Astrocyte (in vitro differentiated cells and primary cell): ENCODE data around the gene NBPF26. TPM values are rescaled to one million over a fixed set of nuclear protein-coding genes. Genes with fewer than 3 reads are reported as not detected.
"Not testable (repeated sequence)": the region's sequence is repeated elsewhere in the genome, so short reads cannot be mapped to it uniquely, and the experiment has no call there.

Source experiments
- DNase-seq: peaks from one replicate; pipeline ENCODE4 v3.0.0-alpha.2; 2010; ENCODE audit warnings: low read depth
- FAIRE-seq: peaks from 2 replicates; lab custom pipeline; 2011; peaks lifted over from hg19 to GRCh38; lab: Jason Lieb, UNC
- H2AFZ ChIP-seq: 2 replicates; pipeline ENCODE4 v1.6.0; 2012; ENCODE audit warnings: low read depth, low read length, inconsistent platforms
- H3K27ac ChIP-seq: 2 replicates; pipeline ENCODE4 v1.5.1; 2011; ENCODE audit warnings: low read depth, low read length, inconsistent platforms
- H3K27me3 ChIP-seq: 2 replicates; pipeline ENCODE4 v1.6.0; 2011; ENCODE audit warnings: low read length, inconsistent platforms; ENCODE audit not compliant: insufficient read depth
- H3K36me3 ChIP-seq: 2 replicates; pipeline ENCODE4 v1.5.1; 2011; ENCODE audit warnings: low read length, inconsistent platforms; ENCODE audit not compliant: insufficient read depth
- H3K4me1 ChIP-seq: 2 replicates; pipeline ENCODE4 v1.5.1; 2011; ENCODE audit warnings: low read length, inconsistent platforms; ENCODE audit not compliant: insufficient read depth
- H3K4me2 ChIP-seq: 2 replicates; pipeline ENCODE4 v1.6.0; 2012; ENCODE audit warnings: low read length, inconsistent platforms
- H3K4me3 ChIP-seq: 2 replicates; pipeline ENCODE4 v1.5.1; 2011; ENCODE audit warnings: low read depth, mild to moderate bottlenecking, low read length, inconsistent platforms; ENCODE audit not compliant: insufficient read depth
- H3K79me2 ChIP-seq: 2 replicates; pipeline ENCODE4 v1.6.0; 2012; ENCODE audit warnings: mild to moderate bottlenecking, low read length, inconsistent platforms; ENCODE audit not compliant: insufficient read depth
- H3K9ac ChIP-seq: 2 replicates; pipeline ENCODE4 v1.6.0; 2012; ENCODE audit warnings: mild to moderate bottlenecking, low read length, inconsistent platforms
- H3K9me3 ChIP-seq: 2 replicates; pipeline ENCODE4 v1.5.1; 2012; ENCODE audit warnings: low read depth, mild to moderate bottlenecking, low read length, inconsistent platforms; ENCODE audit not compliant: insufficient read depth
- H4K20me1 ChIP-seq: 2 replicates; pipeline ENCODE4 v1.6.0; 2012; ENCODE audit warnings: low read length, inconsistent platforms; ENCODE audit not compliant: insufficient read depth
- H3K27ac Mint-ChIP-seq: one replicate; pipeline ENCODE4 v1.8.0; 2021; ENCODE audit warnings: mild to moderate bottlenecking, mixed read lengths; ENCODE audit not compliant: unreplicated experiment
- H3K27me3 Mint-ChIP-seq: one replicate; pipeline ENCODE4 v1.8.0; 2021; ENCODE audit warnings: low read depth, mixed read lengths; ENCODE audit not compliant: unreplicated experiment
- H3K36me3 Mint-ChIP-seq: one replicate; pipeline ENCODE4 v1.8.0; 2021; ENCODE audit warnings: low read depth, mixed read lengths; ENCODE audit not compliant: unreplicated experiment
- H3K4me1 Mint-ChIP-seq: one replicate; pipeline ENCODE4 v1.8.0; 2021; ENCODE audit warnings: low read depth, mixed read lengths; ENCODE audit not compliant: unreplicated experiment
- H3K4me3 Mint-ChIP-seq: one replicate; pipeline ENCODE4 v1.8.0; 2021; ENCODE audit warnings: mild to moderate bottlenecking, moderate library complexity, mixed read lengths; ENCODE audit not compliant: unreplicated experiment
- H3K9me3 Mint-ChIP-seq: one replicate; pipeline ENCODE4 v1.8.0; 2021; ENCODE audit warnings: mild to moderate bottlenecking, mixed read lengths; ENCODE audit not compliant: unreplicated experiment
- total RNA-seq: library from RNA; stranded (reverse); gene quantifications from 2 replicates; pipeline ENCODE4 v1.2.1, GENCODE V29; 2021

Gene NBPF26
- total RNA-seq, 1 donor from 2014 or later, result 24.6 TPM

DNA sequence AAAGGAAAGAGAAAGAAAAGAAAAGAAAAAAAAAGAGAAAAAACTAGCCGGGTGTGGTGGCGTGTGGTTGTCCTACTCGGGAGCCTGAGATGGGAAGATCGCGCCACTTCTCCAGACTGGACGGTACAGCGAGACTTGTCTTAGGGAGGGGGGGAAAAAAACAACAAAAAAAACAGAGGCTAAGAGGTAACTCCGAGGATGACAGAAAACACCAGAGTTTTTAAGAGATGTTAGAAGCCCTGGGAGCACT is 126.5 kb downstream of the NBPF26 start:
- peak overlapping the region; percentile 66 for H3K27ac Mint-ChIP-seq
- not testable (repeated sequence) for H3K4me1 Mint-ChIP-seq, H3K36me3 ChIP-seq, H3K9me3 ChIP-seq, FAIRE-seq, H3K36me3 Mint-ChIP-seq, H3K9me3 Mint-ChIP-seq, H3K4me3 Mint-ChIP-seq, H3K4me1 ChIP-seq, H3K27ac ChIP-seq, H4K20me1 ChIP-seq, H3K4me3 ChIP-seq, H2AFZ ChIP-seq, H3K4me2 ChIP-seq, H3K27me3 Mint-ChIP-seq, H3K79me2 ChIP-seq, H3K27me3 ChIP-seq, H3K9ac ChIP-seq
- peak; percentile 80 for DNase-seq

DNA sequence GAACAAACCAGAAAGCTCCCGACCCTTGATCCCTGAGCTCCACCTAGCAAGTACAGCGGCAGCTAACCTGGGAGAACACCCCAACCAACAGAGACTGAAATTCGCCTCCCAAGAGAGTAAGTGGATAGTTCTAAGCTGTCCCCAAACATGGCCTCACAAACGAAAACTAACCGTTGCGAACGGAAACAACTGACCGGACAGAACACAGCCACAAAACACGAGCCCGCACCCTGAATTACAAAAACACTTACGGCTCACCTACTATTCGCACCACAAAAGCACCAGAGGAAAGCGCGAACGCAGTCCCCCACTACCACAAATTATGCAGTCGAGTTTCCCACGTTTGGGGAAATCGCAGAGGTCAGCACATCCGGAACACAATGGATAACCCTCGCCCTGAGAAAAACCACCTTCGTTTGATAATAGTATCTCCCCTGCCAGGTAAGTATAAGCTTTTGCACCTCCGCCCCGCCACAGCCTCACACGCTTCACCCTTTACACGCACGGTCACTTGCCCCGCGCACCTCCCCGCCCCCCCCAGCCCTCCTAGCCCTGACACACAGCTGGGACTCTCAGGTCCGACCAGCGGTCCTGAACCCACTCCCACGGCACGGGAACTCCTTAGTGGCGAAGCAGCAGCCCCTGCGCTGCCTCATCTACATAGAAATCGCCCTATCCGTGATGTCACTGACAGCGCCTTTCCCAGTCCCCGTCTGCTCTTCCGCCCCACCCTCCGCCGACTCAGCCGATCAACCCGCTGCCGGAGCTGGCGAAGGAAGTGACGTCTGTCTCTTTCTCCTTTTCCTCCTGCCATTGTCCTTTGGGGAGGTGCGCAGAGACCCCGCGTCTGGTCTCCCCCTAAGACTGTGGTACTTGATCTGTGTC is 127.0 kb downstream of the NBPF26 start:
- not testable (repeated sequence) for H3K9me3 Mint-ChIP-seq, H3K27me3 ChIP-seq, H3K27me3 Mint-ChIP-seq, H3K4me1 ChIP-seq, H3K4me1 Mint-ChIP-seq, H3K27ac ChIP-seq, H3K9ac ChIP-seq, H3K9me3 ChIP-seq, H3K36me3 ChIP-seq, FAIRE-seq, H3K79me2 ChIP-seq, H2AFZ ChIP-seq, H3K36me3 Mint-ChIP-seq, H4K20me1 ChIP-seq
- Mint-ChIP-seq H3K27ac (peak overlapping the region; percentile 90), H3K4me3 (peak overlapping the region; percentile 77)
- peak overlapping the region; percentile 36 for H3K4me2 ChIP-seq
- H3K4me3 ChIP-seq, result peak overlapping the region; percentile 23
- DNase-seq, result peak; percentile 97

DNA sequence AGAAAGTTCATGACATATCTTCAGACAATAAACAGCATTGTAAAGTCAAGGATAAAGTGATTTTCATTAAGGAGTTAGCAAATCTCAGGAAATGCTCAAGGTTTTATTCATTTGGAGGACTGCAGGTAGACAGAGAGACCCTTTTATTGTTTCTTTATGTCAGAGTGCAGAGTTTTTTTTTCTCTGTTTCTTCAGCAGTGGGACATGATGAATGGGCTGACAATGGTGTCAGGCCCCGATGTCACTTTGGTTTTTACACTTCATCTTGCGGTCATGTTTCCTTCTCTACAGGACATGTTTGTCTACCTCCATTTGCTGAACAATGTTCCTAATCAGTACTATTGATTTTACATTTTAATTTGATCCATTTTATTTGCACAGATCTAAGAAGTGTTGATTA is 134.4 kb downstream of the NBPF26 start:
- not testable (repeated sequence) for H3K4me2 ChIP-seq

DNA sequence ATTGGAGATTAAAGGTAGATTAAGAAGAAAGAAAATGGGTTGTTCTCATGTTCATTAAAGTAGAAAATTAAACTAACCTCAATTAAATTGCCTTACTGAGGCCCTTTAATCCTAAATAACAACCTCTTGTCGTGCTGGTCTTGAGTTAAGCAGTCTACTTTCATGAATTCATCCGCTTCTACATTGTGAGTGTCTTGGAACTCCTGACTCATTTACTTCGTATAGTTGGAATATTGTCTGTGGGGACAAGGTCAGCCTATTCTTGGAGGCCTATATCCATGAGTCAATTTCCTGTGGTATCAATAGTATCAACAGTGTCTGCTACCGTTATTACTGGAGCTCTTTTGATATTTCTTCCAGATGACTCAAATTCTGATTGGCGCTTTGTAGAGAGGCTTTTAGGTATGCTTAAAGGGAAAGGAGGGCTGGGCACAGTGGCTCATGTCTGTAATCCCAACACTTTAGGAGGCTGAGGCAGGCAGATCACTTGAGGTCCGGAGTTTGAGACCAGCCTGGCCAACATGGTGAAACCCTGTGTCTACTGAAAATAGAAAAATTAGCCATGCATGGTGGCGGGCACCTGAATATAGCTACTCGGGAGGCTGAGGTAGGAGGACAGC is 136.0 kb downstream of the NBPF26 start:
- H3K27me3 Mint-ChIP-seq, H3K27ac ChIP-seq, H3K36me3 ChIP-seq, H3K9me3 ChIP-seq, H3K4me3 ChIP-seq, H3K4me3 Mint-ChIP-seq, H3K27me3 ChIP-seq, FAIRE-seq, H3K4me2 ChIP-seq, H3K36me3 Mint-ChIP-seq, H3K9ac ChIP-seq, H3K27ac Mint-ChIP-seq, H3K9me3 Mint-ChIP-seq, H3K4me1 Mint-ChIP-seq, H3K79me2 ChIP-seq, H2AFZ ChIP-seq, H4K20me1 ChIP-seq, H3K4me1 ChIP-seq: not testable (repeated sequence)
- DNase-seq, result peak; percentile 70

More for the DNA sequence above, 134.4 kb downstream of the NBPF26 start:
- not testable (repeated sequence) for H3K79me2 ChIP-seq, H3K9ac ChIP-seq, FAIRE-seq, H3K9me3 Mint-ChIP-seq, H3K4me3 Mint-ChIP-seq, H4K20me1 ChIP-seq, H3K27ac Mint-ChIP-seq, H3K4me1 ChIP-seq, H3K4me3 ChIP-seq, DNase-seq, H3K27me3 ChIP-seq, H3K4me1 Mint-ChIP-seq, H3K36me3 Mint-ChIP-seq, H2AFZ ChIP-seq, H3K9me3 ChIP-seq, H3K27ac ChIP-seq, H3K27me3 Mint-ChIP-seq, H3K36me3 ChIP-seq

DNA sequence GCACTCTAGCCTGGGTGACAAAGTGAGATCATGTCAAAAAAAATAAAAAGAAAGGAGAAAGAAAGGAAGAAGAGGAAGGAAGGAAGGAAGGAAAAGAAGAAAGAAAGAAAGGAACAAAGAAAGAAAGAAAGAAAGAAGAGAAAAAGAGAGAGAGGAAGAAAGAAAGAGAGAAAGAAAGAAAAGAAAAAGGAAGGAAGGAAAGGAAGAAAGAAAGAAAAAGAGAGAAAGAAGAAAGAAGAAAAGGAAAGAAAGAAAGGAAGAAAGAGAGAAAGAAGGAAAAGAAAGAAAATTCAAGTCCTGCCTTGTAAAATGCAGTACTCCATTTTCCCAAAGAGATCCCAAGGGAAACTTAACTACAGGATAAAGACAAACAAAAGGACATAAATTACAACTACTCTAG is 154.5 kb downstream of the NBPF26 start:
- not testable (repeated sequence) for H3K4me3 ChIP-seq, H3K4me3 Mint-ChIP-seq, H3K36me3 ChIP-seq, H2AFZ ChIP-seq, H3K4me1 ChIP-seq, H3K4me1 Mint-ChIP-seq, H3K27me3 ChIP-seq, H3K27ac Mint-ChIP-seq, H3K9me3 Mint-ChIP-seq, FAIRE-seq, H3K36me3 Mint-ChIP-seq, H3K27me3 Mint-ChIP-seq, DNase-seq, H3K27ac ChIP-seq, H3K4me2 ChIP-seq, H4K20me1 ChIP-seq, H3K9ac ChIP-seq, H3K9me3 ChIP-seq, H3K79me2 ChIP-seq

DNA sequence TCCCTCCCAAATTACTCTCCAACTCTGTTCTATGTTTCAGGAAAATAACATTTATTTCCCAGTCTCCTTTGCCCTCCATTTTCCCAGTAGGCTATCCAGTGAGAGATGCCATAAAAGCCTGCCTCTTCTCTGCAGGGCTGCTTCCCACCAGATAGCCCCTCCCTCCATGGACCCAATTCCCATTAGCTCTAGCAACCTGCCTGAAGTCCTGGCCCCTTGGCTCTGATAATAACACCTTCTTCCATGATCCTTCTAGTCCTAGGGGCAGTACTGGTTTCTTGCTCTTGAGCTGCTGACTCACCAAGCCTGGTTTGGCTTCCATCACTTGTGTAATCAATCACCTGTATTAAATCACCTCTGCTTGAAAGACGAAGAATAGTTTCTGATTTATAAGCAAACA is 156.3 kb downstream of the NBPF26 start:
- not testable (repeated sequence) for FAIRE-seq, H3K27ac ChIP-seq, H3K4me1 ChIP-seq, H3K4me2 ChIP-seq, H3K4me3 Mint-ChIP-seq, H3K36me3 ChIP-seq, H3K9ac ChIP-seq, H3K9me3 Mint-ChIP-seq, H3K4me3 ChIP-seq, H3K27ac Mint-ChIP-seq, H3K27me3 ChIP-seq, H3K79me2 ChIP-seq, H3K9me3 ChIP-seq, H2AFZ ChIP-seq, H4K20me1 ChIP-seq, H3K4me1 Mint-ChIP-seq, H3K36me3 Mint-ChIP-seq, H3K27me3 Mint-ChIP-seq, DNase-seq
